Keratinocyte (primary cell): ENCODE measurements around the gene CCR5AS.
A peak's percentile ranks its signal among the peaks of the same experiment; 100 is the strongest.

ENCODE experiments used
- EZH2 ChIP-seq: IDR thresholded peaks from one replicate; pipeline ENCODE4 v1.6.1; 2012; ENCODE audit warnings: inconsistent platforms, mild to moderate bottlenecking, low read length, moderate library complexity
- TF ChIP-seq, protein P1 (sequence below), 3 experiments: IDR thresholded peaks in 1 of 3; conservative IDR thresholded peaks in 1 of 3; optimal IDR thresholded peaks in 1 of 3; 2 replicates in 2 of 3; 3 replicates in 1 of 3; pipeline versions ENCODE3 to v1.5.1; 2011; ENCODE audit warnings: low read length in 3 of 3, mild to moderate bottlenecking in 3 of 3, moderate library complexity in 2 of 3, control low read depth in 1 of 3, inconsistent platforms in 1 of 3; ENCODE audit not compliant: insufficient read depth in 2 of 3; ENCODE audit errors: extremely low read depth in 1 of 3

DNA sequence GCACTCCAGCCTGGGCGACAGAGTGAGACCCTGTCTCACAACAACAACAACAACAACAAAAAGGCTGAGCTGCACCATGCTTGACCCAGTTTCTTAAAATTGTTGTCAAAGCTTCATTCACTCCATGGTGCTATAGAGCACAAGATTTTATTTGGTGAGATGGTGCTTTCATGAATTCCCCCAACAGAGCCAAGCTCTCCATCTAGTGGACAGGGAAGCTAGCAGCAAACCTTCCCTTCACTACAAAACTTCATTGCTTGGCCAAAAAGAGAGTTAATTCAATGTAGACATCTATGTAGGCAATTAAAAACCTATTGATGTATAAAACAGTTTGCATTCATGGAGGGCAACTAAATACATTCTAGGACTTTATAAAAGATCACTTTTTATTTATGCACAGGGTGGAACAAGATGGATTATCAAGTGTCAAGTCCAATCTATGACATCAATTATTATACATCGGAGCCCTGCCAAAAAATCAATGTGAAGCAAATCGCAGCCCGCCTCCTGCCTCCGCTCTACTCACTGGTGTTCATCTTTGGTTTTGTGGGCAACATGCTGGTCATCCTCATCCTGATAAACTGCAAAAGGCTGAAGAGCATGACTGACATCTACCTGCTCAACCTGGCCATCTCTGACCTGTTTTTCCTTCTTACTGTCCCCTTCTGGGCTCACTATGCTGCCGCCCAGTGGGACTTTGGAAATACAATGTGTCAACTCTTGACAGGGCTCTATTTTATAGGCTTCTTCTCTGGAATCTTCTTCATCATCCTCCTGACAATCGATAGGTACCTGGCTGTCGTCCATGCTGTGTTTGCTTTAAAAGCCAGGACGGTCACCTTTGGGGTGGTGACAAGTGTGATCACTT, 34.1 kb downstream of the CCR5AS start:
- TF ChIP-seq, protein P1, sequence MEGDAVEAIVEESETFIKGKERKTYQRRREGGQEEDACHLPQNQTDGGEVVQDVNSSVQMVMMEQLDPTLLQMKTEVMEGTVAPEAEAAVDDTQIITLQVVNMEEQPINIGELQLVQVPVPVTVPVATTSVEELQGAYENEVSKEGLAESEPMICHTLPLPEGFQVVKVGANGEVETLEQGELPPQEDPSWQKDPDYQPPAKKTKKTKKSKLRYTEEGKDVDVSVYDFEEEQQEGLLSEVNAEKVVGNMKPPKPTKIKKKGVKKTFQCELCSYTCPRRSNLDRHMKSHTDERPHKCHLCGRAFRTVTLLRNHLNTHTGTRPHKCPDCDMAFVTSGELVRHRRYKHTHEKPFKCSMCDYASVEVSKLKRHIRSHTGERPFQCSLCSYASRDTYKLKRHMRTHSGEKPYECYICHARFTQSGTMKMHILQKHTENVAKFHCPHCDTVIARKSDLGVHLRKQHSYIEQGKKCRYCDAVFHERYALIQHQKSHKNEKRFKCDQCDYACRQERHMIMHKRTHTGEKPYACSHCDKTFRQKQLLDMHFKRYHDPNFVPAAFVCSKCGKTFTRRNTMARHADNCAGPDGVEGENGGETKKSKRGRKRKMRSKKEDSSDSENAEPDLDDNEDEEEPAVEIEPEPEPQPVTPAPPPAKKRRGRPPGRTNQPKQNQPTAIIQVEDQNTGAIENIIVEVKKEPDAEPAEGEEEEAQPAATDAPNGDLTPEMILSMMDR (optimal IDR thresholded peaks at IDR 0.05 in 1 of 3, IDR thresholded peaks at IDR 0.05 in 1 of 3, conservative IDR thresholded peaks at IDR 0.05 in 1 of 3; ENCODE audit: extremely low read depth in 1 of 3, insufficient read depth in 2 of 3, low read length in 3 of 3): peak; percentile 71 to 83 (median 75)
- TF ChIP-seq EZH2: no peak
